ENCODE measurements around the gene ADGRB2.

Gene ADGRB2

DNA sequence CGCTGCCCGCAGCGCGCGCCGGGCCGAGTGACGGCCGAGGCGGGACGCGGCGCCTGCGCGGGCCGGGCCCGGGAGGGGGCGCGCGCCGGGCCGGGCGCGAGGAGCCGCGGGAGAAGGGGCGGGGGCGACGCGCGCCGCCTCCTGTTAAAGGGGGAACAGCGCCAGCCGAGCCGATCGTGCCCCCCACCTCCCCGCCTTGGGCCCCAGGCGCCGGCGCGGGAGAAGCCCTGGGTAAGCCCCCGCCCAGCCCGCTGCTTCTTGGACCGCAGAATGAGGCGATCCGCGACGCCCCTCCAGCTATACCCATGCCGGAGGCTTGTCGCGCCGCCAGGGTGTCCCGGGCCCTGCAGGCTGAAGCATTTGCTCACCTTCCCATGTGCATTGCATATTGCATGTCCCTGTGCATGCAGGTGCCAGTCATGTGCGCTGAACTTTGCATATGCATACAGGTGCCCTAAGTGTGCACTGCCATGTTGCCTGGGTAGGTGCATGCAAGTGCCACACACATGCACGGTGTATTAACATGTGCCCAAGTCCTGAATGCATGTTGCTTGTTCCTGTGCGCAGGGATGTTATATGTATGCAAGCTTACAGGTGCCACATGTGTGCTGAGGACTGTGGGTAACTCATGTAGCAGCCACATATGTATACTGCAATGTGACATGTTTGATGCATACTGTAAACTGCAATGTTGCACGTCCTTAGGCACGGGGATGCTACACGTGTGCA is at the start of gene ADGRB2 (continued):
- no peak for TF ChIP-seq ZNF10 (tag by site-specific recombination; IDR thresholded peaks at IDR 0.05)
- TF ChIP-seq ZNF2 (tag by site-specific recombination; IDR thresholded peaks at IDR 0.05) = no peak; the same call in 1 of the 2 replicates
- TF ChIP-seq, protein P1, sequence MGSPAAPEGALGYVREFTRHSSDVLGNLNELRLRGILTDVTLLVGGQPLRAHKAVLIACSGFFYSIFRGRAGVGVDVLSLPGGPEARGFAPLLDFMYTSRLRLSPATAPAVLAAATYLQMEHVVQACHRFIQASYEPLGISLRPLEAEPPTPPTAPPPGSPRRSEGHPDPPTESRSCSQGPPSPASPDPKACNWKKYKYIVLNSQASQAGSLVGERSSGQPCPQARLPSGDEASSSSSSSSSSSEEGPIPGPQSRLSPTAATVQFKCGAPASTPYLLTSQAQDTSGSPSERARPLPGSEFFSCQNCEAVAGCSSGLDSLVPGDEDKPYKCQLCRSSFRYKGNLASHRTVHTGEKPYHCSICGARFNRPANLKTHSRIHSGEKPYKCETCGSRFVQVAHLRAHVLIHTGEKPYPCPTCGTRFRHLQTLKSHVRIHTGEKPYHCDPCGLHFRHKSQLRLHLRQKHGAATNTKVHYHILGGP (tag by site-specific recombination; IDR thresholded peaks at IDR 0.05) = no peak
- TF ChIP-seq, protein P2, sequence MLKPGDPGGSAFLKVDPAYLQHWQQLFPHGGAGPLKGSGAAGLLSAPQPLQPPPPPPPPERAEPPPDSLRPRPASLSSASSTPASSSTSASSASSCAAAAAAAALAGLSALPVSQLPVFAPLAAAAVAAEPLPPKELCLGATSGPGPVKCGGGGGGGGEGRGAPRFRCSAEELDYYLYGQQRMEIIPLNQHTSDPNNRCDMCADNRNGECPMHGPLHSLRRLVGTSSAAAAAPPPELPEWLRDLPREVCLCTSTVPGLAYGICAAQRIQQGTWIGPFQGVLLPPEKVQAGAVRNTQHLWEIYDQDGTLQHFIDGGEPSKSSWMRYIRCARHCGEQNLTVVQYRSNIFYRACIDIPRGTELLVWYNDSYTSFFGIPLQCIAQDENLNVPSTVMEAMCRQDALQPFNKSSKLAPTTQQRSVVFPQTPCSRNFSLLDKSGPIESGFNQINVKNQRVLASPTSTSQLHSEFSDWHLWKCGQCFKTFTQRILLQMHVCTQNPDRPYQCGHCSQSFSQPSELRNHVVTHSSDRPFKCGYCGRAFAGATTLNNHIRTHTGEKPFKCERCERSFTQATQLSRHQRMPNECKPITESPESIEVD (tag by site-specific recombination; IDR thresholded peaks at IDR 0.05) = no peak
- TF ChIP-seq, protein P3, sequence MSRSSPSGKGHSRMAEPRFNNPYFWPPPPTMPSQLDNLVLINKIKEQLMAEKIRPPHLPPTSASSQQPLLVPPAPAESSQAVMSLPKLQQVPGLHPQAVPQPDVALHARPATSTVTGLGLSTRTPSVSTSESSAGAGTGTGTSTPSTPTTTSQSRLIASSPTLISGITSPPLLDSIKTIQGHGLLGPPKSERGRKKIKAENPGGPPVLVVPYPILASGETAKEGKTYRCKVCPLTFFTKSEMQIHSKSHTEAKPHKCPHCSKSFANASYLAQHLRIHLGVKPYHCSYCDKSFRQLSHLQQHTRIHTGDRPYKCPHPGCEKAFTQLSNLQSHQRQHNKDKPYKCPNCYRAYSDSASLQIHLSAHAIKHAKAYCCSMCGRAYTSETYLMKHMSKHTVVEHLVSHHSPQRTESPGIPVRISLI (tag by site-specific recombination; IDR thresholded peaks at IDR 0.05) = no peak
- TF ChIP-seq ZNF146 (tag by site-specific recombination; IDR thresholded peaks at IDR 0.05) = no peak
- TF ChIP-seq ZNF404 (tag by site-specific recombination; IDR thresholded peaks at IDR 0.05) = no peak
- no peak for TF ChIP-seq ZNF701 (tag by site-specific recombination; IDR thresholded peaks at IDR 0.05)
- TF ChIP-seq, protein P4, sequence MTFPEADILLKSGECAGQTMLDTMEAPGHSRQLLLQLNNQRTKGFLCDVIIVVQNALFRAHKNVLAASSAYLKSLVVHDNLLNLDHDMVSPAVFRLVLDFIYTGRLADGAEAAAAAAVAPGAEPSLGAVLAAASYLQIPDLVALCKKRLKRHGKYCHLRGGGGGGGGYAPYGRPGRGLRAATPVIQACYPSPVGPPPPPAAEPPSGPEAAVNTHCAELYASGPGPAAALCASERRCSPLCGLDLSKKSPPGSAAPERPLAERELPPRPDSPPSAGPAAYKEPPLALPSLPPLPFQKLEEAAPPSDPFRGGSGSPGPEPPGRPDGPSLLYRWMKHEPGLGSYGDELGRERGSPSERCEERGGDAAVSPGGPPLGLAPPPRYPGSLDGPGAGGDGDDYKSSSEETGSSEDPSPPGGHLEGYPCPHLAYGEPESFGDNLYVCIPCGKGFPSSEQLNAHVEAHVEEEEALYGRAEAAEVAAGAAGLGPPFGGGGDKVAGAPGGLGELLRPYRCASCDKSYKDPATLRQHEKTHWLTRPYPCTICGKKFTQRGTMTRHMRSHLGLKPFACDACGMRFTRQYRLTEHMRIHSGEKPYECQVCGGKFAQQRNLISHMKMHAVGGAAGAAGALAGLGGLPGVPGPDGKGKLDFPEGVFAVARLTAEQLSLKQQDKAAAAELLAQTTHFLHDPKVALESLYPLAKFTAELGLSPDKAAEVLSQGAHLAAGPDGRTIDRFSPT (tag by site-specific recombination; IDR thresholded peaks at IDR 0.05) = peak; percentile 41
- no peak for TF ChIP-seq ZNF785 (tag by site-specific recombination; IDR thresholded peaks at IDR 0.05)
- TF ChIP-seq ZNF830 (tag by site-specific recombination; IDR thresholded peaks at IDR 0.05; ENCODE audit: low read depth) = no peak
- no peak for TF ChIP-seq ZNF266 (tag by site-specific recombination; IDR thresholded peaks at IDR 0.05; ENCODE audit: low read depth)
- no peak for TF ChIP-seq ZNF626 (tag by site-specific recombination; IDR thresholded peaks at IDR 0.05)
- TF ChIP-seq YY1 (tag by site-specific recombination; IDR thresholded peaks at IDR 0.05) = 0 out of 2 replicates have a peak, but pooled peaks have one; percentile 18
- no peak for TF ChIP-seq ZNF416 (tag by site-specific recombination; IDR thresholded peaks at IDR 0.05)
- TF ChIP-seq ZSCAN23 (tag by site-specific recombination; IDR thresholded peaks at IDR 0.05) = no peak
- TF ChIP-seq ZNF654 (tag by site-specific recombination; IDR thresholded peaks at IDR 0.05; ENCODE audit: low read depth) = no peak
- no peak for TF ChIP-seq ZNF174 (tag by site-specific recombination; IDR thresholded peaks at IDR 0.05)
- TF ChIP-seq, protein P5, sequence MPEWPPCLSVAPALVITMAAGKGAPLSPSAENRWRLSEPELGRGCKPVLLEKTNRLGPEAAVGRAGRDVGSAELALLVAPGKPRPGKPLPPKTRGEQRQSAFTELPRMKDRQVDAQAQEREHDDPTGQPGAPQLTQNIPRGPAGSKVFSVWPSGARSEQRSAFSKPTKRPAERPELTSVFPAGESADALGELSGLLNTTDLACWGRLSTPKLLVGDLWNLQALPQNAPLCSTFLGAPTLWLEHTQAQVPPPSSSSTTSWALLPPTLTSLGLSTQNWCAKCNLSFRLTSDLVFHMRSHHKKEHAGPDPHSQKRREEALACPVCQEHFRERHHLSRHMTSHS (tag by site-specific recombination; IDR thresholded peaks at IDR 0.05) = no peak
- no peak for TF ChIP-seq ZNF311 (tag by site-specific recombination; IDR thresholded peaks at IDR 0.05; ENCODE audit: borderline replicate concordance)
- no peak for TF ChIP-seq MZF1 (tag by site-specific recombination; IDR thresholded peaks at IDR 0.05; ENCODE audit: borderline replicate concordance)
- TF ChIP-seq TRIM28 (IDR thresholded peaks at IDR 0.05; ENCODE audit: borderline replicate concordance, low read length) = no peak
- TF ChIP-seq ZBTB20 (tag by site-specific recombination; IDR thresholded peaks at IDR 0.05) = peak; percentile 97
- TF ChIP-seq REPIN1 (tag by site-specific recombination; IDR thresholded peaks at IDR 0.05; ENCODE audit: low read depth) = no peak
- 0 out of 2 replicates have a peak, but pooled peaks have one; percentile 15 for TF ChIP-seq ZBTB7A (tag by site-specific recombination; IDR thresholded peaks at IDR 0.05; ENCODE audit: low read depth)
- TF ChIP-seq, protein P6, sequence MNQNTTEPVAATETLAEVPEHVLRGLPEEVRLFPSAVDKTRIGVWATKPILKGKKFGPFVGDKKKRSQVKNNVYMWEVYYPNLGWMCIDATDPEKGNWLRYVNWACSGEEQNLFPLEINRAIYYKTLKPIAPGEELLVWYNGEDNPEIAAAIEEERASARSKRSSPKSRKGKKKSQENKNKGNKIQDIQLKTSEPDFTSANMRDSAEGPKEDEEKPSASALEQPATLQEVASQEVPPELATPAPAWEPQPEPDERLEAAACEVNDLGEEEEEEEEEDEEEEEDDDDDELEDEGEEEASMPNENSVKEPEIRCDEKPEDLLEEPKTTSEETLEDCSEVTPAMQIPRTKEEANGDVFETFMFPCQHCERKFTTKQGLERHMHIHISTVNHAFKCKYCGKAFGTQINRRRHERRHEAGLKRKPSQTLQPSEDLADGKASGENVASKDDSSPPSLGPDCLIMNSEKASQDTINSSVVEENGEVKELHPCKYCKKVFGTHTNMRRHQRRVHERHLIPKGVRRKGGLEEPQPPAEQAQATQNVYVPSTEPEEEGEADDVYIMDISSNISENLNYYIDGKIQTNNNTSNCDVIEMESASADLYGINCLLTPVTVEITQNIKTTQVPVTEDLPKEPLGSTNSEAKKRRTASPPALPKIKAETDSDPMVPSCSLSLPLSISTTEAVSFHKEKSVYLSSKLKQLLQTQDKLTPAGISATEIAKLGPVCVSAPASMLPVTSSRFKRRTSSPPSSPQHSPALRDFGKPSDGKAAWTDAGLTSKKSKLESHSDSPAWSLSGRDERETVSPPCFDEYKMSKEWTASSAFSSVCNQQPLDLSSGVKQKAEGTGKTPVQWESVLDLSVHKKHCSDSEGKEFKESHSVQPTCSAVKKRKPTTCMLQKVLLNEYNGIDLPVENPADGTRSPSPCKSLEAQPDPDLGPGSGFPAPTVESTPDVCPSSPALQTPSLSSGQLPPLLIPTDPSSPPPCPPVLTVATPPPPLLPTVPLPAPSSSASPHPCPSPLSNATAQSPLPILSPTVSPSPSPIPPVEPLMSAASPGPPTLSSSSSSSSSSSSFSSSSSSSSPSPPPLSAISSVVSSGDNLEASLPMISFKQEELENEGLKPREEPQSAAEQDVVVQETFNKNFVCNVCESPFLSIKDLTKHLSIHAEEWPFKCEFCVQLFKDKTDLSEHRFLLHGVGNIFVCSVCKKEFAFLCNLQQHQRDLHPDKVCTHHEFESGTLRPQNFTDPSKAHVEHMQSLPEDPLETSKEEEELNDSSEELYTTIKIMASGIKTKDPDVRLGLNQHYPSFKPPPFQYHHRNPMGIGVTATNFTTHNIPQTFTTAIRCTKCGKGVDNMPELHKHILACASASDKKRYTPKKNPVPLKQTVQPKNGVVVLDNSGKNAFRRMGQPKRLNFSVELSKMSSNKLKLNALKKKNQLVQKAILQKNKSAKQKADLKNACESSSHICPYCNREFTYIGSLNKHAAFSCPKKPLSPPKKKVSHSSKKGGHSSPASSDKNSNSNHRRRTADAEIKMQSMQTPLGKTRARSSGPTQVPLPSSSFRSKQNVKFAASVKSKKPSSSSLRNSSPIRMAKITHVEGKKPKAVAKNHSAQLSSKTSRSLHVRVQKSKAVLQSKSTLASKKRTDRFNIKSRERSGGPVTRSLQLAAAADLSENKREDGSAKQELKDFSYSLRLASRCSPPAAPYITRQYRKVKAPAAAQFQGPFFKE (tag by site-specific recombination; IDR thresholded peaks at IDR 0.05; ENCODE audit: borderline replicate concordance) = no peak
- peak; percentile 20; the same call in 1 of the 2 replicates for TF ChIP-seq ZNF76 (tag by site-specific recombination; IDR thresholded peaks at IDR 0.05; ENCODE audit: borderline replicate concordance, low read depth)
